Adrenal gland (tissue), 5 donors: ENCODE data around the gene CUL2.

ENCODE experiments used
- POLR2A ChIP-seq, 2 donors: fragments of 450-650 bp; IDR thresholded peaks; one replicate each; pipeline ENCODE4 v1.6.1; 2017; ENCODE audit warnings: antibody characterized with exemption in 2 of 2, mild to moderate bottlenecking in 2 of 2, moderate library complexity in 1 of 2
- TF ChIP-seq, protein P1 (sequence below), 6 experiments: fragments of 450-650 bp in 4 of 6; fragments of 200-600 bp in 2 of 6; sonication (generic) in 1 of 6; IDR thresholded peaks; 1 replicate in 5 of 6; 2 replicates in 1 of 6; pipeline versions ENCODE4 v1.5.1 to v1.8.0; 2016 to 2021; ENCODE audit warnings: antibody characterized with exemption in 6 of 6, mild to moderate bottlenecking in 2 of 6, moderate library complexity in 1 of 6
- donor health status: DM: no; HTN: no; CAD: no.

DNA sequence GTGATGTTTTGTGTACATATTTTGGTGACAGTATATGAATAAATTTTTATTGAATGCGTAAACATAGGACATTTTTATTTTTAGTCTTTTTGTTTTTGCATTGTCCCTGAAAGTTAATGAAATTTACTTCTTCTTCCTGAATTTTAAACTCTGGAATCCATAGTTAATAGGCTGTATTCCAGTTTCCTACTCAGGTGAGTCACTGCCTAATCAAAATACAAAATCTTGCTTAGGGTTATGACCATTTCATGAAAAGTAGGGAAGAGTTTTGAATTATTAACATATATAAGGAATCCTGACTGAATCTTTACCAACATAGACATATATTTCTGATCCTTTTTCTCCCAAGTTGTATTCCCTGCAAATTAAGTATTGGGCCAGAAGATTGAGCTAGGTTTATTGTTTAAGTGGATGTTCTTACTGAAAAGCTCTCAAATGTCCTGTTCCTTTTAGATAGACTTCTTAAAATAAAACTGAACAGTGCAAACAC lies 39.1 kb upstream of the CUL2 start:
- TF ChIP-seq POLR2A (IDR thresholded peaks at IDR 0.05), result no peak
- TF ChIP-seq, protein P1, sequence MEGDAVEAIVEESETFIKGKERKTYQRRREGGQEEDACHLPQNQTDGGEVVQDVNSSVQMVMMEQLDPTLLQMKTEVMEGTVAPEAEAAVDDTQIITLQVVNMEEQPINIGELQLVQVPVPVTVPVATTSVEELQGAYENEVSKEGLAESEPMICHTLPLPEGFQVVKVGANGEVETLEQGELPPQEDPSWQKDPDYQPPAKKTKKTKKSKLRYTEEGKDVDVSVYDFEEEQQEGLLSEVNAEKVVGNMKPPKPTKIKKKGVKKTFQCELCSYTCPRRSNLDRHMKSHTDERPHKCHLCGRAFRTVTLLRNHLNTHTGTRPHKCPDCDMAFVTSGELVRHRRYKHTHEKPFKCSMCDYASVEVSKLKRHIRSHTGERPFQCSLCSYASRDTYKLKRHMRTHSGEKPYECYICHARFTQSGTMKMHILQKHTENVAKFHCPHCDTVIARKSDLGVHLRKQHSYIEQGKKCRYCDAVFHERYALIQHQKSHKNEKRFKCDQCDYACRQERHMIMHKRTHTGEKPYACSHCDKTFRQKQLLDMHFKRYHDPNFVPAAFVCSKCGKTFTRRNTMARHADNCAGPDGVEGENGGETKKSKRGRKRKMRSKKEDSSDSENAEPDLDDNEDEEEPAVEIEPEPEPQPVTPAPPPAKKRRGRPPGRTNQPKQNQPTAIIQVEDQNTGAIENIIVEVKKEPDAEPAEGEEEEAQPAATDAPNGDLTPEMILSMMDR (IDR thresholded peaks at IDR 0.05), result no peak
